ENCODE measurements around the gene FBXL3. TPM values are rescaled to one million over a fixed set of nuclear protein-coding genes. Genes with fewer than 3 reads are reported as not detected.
"Not testable (repeated sequence)": the region's sequence is repeated elsewhere in the genome, so short reads cannot be mapped to it uniquely, and the experiment has no call there.

Gene FBXL3
- total and polyA plus RNA-seq, 12 donors: 12.1 to 87.4 (median 44.9) TPM

DNA sequence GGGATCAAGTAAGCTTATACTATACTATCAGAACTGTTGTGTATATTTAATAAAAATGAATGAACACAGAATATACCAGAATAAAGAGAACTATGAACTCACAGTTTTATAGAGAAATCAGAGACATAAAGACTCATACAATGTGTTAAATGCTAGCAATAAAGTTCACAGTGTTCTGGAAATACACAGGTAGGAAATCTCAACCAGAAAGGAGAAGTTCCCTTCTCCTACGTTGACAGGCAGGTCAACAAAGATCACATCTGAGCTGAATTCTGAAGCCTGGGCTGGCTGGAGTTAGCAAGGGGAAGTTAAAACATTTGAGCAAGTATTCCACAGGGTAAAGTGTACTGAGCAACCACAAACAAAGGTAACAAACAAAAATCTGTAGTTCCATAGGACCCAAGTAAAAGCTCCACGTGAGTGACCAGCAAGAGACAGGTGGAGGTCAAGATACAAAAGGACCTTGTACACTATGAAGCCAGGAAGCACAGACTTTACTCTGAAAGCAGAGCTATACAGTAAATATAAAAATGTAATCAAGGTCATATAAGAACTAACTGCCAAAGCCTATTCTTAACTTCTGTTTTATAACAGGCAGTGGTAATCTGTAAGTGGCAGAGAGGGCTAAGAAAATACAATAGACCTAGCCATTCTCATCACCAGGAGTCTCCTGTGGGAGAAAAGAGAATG, 13.0 kb downstream of the FBXL3 start:
- H3K4me1 ChIP-seq (replicated peaks in 1 of 2): peaks cover 0 to 42% of the 10 kb centered on the region in 2 donors
- H3K4me3 ChIP-seq: no peak overlapping the region
- intact Hi-C loops (cut with DNase I): no loop called here
- no peaks in the 10 kb centered on the region for H3K9me3 ChIP-seq (replicated peaks in 1 of 3)
- DNase-seq: no peak
- TF ChIP-seq, protein P1, sequence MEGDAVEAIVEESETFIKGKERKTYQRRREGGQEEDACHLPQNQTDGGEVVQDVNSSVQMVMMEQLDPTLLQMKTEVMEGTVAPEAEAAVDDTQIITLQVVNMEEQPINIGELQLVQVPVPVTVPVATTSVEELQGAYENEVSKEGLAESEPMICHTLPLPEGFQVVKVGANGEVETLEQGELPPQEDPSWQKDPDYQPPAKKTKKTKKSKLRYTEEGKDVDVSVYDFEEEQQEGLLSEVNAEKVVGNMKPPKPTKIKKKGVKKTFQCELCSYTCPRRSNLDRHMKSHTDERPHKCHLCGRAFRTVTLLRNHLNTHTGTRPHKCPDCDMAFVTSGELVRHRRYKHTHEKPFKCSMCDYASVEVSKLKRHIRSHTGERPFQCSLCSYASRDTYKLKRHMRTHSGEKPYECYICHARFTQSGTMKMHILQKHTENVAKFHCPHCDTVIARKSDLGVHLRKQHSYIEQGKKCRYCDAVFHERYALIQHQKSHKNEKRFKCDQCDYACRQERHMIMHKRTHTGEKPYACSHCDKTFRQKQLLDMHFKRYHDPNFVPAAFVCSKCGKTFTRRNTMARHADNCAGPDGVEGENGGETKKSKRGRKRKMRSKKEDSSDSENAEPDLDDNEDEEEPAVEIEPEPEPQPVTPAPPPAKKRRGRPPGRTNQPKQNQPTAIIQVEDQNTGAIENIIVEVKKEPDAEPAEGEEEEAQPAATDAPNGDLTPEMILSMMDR (IDR thresholded peaks at IDR 0.05): no peak
- TF ChIP-seq POLR2A (IDR thresholded peaks at IDR 0.05): no peak
- no peak overlapping the region for H3K27ac ChIP-seq
- H3K27me3 ChIP-seq: no peaks in the 10 kb centered on the region
- WGBS, 4 donors: 65 to 80% (median 72%) methylated on average over 2 of the region's 2 CpGs
- H3K36me3 ChIP-seq (replicated peaks in 1 of 2): peaks cover 0 to 76% of the 10 kb centered on the region in 2 donors

DNA sequence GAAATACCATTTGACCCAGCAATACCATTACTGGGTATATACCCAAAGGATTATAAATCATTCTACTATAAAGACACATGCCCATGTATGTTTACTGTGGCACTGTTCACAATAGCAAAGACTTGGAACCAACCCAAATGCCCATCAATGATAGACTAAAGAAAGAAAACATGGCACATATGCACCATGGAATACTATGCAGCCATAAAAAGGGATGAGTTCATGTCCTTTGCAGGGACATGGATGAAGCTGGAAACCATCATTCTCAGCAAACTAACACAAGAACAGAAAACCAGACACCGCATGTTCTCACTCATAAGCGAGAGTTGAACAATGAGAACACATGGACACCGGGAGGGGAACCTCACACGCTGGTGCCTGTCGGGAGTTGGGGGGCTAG, 17.2 kb downstream of the FBXL3 start:
- H3K4me1 ChIP-seq (replicated peaks in 1 of 2): peaks cover 0 to 14% of the 10 kb centered on the region in 2 donors
- H3K27ac ChIP-seq; H3K9me3 ChIP-seq (replicated peaks in 1 of 3); H3K4me3 ChIP-seq; intact Hi-C loops (cut with DNase I); DNase-seq; H3K27me3 ChIP-seq: not testable (repeated sequence)
- 96 to 99% (median 98%) methylated on average over 5 of the region's 5 CpGs for WGBS, 4 donors
- peaks cover 0 to 53% of the 10 kb centered on the region in 2 donors for H3K36me3 ChIP-seq (replicated peaks in 1 of 2)

DNA sequence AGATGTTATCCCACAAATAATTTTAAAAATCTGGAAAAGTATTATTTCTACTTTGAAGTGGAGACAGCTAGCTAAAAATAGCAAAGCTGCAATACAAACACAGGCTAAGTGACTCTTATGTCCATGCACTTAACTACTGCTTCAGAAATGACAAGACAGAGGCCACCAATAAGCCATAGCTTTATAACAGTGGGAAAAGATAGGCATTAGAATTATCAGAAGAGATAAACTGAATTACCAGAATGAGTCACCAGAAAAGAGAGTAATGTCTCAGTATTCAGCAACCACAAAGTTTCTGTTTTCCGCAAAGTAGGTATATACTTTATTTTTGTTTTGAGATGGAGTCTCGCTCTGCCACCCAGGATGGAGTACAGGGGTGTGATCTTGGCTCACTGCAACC, 17.9 kb downstream of the FBXL3 start:
- TF ChIP-seq POLR2A (IDR thresholded peaks at IDR 0.05): no peak
- TF ChIP-seq, protein P1 (IDR thresholded peaks at IDR 0.05): no peak
- WGBS, 4 donors: 87 to 100% (median 99%) methylated on average over 2 of the region's 2 CpGs
- Histone ChIP-seq H3K4me3 (no peak overlapping the region), H3K27me3 (no peaks in the 10 kb centered on the region), H3K9me3 (replicated peaks in 1 of 3) (no peaks in the 10 kb centered on the region), H3K4me1 (replicated peaks in 1 of 2) (peaks cover 0 to 8% of the 10 kb centered on the region in 2 donors), H3K36me3 (replicated peaks in 1 of 2) (peaks cover 0 to 46% of the 10 kb centered on the region in 2 donors), H3K27ac (no peak overlapping the region)
- no peak for DNase-seq
- intact Hi-C loops (cut with DNase I): no loop called here

DNA sequence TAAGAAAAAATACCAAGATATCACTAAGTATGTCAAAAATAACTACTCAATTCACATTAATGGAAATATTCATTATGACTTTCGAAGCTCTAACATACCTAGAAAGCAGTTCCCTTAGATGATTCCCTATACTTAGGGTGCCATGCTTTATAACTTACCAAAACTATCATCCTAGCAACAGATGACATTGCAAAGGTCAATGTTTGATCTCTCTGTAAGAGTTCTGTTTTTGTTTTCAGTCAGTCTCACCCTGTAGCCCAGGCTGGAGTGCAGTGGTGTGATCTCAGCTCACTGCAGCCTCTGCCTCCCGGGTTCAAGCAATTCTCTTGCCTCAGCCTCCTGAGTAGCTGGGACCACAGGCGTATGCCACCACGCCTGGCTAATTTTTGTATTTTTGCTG, 18.6 kb downstream of the FBXL3 start:
- WGBS, 4 donors: 96 to 100% (median 97%) methylated on average over 4 of the region's 4 CpGs
- H3K27ac ChIP-seq; intact Hi-C loops (cut with DNase I); H3K4me1 ChIP-seq (replicated peaks in 1 of 2); H3K4me3 ChIP-seq; DNase-seq; H3K27me3 ChIP-seq; H3K9me3 ChIP-seq (replicated peaks in 1 of 3): not testable (repeated sequence)
- peaks cover 0 to 39% of the 10 kb centered on the region in 2 donors for H3K36me3 ChIP-seq (replicated peaks in 1 of 2)

DNA sequence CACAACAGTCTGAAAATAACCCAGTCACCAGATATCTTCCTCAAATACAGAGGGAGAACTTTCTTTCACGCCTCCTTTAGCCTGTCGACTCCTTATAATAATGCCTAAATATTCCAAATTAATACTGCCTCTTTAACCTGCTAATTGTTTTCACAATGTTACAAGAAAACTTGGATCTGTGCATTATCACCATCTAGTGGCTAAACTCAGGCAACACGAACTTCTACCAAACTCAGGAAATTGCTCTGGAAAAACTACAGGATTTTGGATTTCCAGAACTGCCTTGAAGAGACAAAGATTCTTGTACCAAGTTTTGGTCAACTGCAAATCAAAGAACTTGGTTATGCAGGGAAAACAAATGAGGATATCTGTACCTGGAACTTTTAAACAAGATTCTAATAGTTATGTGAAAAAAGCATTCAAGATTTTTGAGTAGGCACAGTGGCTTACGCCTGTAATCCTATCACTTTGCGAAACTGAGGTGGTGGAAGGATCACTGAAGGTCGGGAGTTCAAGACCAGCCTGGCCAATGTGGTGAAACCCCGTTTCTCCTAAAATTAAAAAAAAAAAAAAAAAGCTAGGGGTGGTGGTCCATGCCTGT, 24.3 kb downstream of the FBXL3 start:
- H3K4me1 ChIP-seq (replicated peaks in 1 of 2): peaks cover 9 to 14% of the 10 kb centered on the region in 2 donors
- intact Hi-C loops (cut with DNase I): no loop called here

More for the DNA sequence above, 24.3 kb downstream of the FBXL3 start:
- Histone ChIP-seq H3K36me3 (replicated peaks in 1 of 2) (peaks cover 0 to 18% of the 10 kb centered on the region in 2 donors), H3K9me3 (replicated peaks in 1 of 3) (no peaks in the 10 kb centered on the region), H3K27me3 (no peaks in the 10 kb centered on the region), H3K27ac (no peak overlapping the region), H3K4me3 (no peak overlapping the region)
- 60 to 69% (median 63%) methylated on average over 7 of the region's 7 CpGs for WGBS, 4 donors
- DNase-seq: no peak
- TF ChIP-seq POLR2A (IDR thresholded peaks at IDR 0.05): no peak
- TF ChIP-seq, protein P1 (IDR thresholded peaks at IDR 0.05): peak; percentile 28 to 62 (median 49)

Measured in adrenal gland (tissue), 12 donors.